ENCODE data around the gene RPSA. TPM values are rescaled to one million over a fixed set of nuclear protein-coding genes. Genes with fewer than 3 reads are reported as not detected.

The RPSA gene
- total and polyA plus RNA-seq, 9 of the 15 experiments (the other 6 are each of a cell fraction or from before 2014, with no cell fraction given): 2,290 to 4,272 (median 2,730) TPM

- TF ChIP-seq, protein P1, sequence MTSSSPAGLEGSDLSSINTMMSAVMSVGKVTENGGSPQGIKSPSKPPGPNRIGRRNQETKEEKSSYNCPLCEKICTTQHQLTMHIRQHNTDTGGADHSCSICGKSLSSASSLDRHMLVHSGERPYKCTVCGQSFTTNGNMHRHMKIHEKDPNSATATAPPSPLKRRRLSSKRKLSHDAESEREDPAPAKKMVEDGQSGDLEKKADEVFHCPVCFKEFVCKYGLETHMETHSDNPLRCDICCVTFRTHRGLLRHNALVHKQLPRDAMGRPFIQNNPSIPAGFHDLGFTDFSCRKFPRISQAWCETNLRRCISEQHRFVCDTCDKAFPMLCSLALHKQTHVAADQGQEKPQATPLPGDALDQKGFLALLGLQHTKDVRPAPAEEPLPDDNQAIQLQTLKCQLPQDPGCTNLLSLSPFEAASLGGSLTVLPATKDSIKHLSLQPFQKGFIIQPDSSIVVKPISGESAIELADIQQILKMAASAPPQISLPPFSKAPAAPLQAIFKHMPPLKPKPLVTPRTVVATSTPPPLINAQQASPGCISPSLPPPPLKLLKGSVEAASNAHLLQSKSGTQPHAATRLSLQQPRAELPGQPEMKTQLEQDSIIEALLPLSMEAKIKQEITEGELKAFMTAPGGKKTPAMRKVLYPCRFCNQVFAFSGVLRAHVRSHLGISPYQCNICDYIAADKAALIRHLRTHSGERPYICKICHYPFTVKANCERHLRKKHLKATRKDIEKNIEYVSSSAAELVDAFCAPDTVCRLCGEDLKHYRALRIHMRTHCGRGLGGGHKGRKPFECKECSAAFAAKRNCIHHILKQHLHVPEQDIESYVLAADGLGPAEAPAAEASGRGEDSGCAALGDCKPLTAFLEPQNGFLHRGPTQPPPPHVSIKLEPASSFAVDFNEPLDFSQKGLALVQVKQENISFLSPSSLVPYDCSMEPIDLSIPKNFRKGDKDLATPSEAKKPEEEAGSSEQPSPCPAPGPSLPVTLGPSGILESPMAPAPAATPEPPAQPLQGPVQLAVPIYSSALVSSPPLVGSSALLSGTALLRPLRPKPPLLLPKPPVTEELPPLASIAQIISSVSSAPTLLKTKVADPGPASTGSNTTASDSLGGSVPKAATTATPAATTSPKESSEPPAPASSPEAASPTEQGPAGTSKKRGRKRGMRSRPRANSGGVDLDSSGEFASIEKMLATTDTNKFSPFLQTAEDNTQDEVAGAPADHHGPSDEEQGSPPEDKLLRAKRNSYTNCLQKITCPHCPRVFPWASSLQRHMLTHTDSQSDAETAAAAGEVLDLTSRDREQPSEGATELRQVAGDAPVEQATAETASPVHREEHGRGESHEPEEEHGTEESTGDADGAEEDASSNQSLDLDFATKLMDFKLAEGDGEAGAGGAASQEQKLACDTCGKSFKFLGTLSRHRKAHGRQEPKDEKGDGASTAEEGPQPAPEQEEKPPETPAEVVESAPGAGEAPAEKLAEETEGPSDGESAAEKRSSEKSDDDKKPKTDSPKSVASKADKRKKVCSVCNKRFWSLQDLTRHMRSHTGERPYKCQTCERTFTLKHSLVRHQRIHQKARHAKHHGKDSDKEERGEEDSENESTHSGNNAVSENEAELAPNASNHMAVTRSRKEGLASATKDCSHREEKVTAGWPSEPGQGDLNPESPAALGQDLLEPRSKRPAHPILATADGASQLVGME (CRISPR knock-in tag; IDR thresholded peaks at IDR 0.05): no peak
- TF ChIP-seq CBX5 (IDR thresholded peaks at IDR 0.05; ENCODE audit: borderline replicate concordance, low read depth) (no peak), ZC3H4 (CRISPR knock-in tag; IDR thresholded peaks at IDR 0.05; ENCODE audit: borderline replicate concordance) (no peak), HDAC1 (IDR thresholded peaks at IDR 0.05) (no peak), SP1 (CRISPR knock-in tag; IDR thresholded peaks at IDR 0.05) (no peak), HINFP (tag; conservative IDR thresholded peaks at IDR 0.05; ENCODE audit: low read depth) (no peak), AFF1 (IDR thresholded peaks at IDR 0.05; ENCODE audit: low read depth in 1 of 2, partially characterized antibody in 2 of 2) (no peak), ZNF583 (CRISPR knock-in tag; IDR thresholded peaks at IDR 0.05) (no peak), CREBBP (IDR thresholded peaks at IDR 0.05; ENCODE audit: low read depth, low read length) (no peak), CXXC5 (CRISPR knock-in tag; IDR thresholded peaks at IDR 0.05) (no peak), SMAD1 (IDR thresholded peaks at IDR 0.05; ENCODE audit: low read depth, low read length, partially characterized antibody) (no peak), BRD4 (IDR thresholded peaks at IDR 0.05) (no peak), E2F6 (IDR thresholded peaks at IDR 0.05; ENCODE audit: borderline replicate concordance in 1 of 2, extremely low read depth in 1 of 2, insufficient read depth in 1 of 2, insufficient read length in 1 of 2, low read depth in 1 of 2, low read length in 1 of 2, poor library complexity in 1 of 2, severe bottlenecking in 1 of 2) (no peak)
These were observed 7.8 kb upstream of the RPSA start (continued) for GRCh38 chr3:39398700-39399099.
